ENCODE results near the gene ARRDC2. TPM values are rescaled to one million over a fixed set of nuclear protein-coding genes. Genes with fewer than 3 reads are reported as not detected.
A peak's percentile ranks its signal among the peaks of the same experiment; 100 is the strongest.

ARRDC2 gene
- total RNA-seq, 1 donor from 2014 or later, result 0.56 TPM

- H3K9me3 Mint-ChIP-seq, result no peaks in the 10 kb centered on the region
These were observed 51.3 kb downstream of the ARRDC2 start for GRCh38 chr19:18059297-18059696.

DNA sequence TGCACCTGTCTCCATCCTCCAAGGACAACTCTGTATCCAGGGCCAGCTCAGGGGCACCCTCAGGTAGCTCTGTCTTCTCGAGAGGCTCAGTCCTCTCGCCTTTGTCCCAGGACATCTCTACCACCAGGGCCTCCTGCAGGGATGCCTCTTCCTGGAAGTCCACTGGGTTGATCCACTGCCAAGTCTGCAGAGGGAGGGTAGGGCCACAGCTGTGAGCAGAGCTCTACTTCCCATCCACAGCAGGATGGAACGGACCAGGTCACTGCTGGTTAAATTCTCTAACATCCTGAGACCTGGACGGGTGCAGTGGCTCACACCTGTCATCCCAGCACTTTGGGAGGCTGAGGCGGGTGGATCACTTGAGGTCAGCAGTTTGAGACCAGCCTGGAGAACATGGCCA, 51.9 kb downstream of the ARRDC2 start:
- no peak overlapping the region for H3K27ac Mint-ChIP-seq (ENCODE audit: unreplicated experiment)
- no peaks in the 10 kb centered on the region for H3K9me3 Mint-ChIP-seq
- DNase-seq (ENCODE audit: low read depth, low spot score), result no peak
- no peaks in the 10 kb centered on the region for H3K36me3 Mint-ChIP-seq (ENCODE audit: low read depth)
- H3K4me3 Mint-ChIP-seq, result no peak overlapping the region
- TF ChIP-seq, protein P1, sequence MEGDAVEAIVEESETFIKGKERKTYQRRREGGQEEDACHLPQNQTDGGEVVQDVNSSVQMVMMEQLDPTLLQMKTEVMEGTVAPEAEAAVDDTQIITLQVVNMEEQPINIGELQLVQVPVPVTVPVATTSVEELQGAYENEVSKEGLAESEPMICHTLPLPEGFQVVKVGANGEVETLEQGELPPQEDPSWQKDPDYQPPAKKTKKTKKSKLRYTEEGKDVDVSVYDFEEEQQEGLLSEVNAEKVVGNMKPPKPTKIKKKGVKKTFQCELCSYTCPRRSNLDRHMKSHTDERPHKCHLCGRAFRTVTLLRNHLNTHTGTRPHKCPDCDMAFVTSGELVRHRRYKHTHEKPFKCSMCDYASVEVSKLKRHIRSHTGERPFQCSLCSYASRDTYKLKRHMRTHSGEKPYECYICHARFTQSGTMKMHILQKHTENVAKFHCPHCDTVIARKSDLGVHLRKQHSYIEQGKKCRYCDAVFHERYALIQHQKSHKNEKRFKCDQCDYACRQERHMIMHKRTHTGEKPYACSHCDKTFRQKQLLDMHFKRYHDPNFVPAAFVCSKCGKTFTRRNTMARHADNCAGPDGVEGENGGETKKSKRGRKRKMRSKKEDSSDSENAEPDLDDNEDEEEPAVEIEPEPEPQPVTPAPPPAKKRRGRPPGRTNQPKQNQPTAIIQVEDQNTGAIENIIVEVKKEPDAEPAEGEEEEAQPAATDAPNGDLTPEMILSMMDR (conservative IDR thresholded peaks at IDR 0.05), result no peak
- H3K27me3 Mint-ChIP-seq (ENCODE audit: low read depth), result peaks cover 3% of the 10 kb centered on the region
- peaks cover 17% of the 10 kb centered on the region for H3K4me1 Mint-ChIP-seq

More at GRCh38 chr19:18059297-18059696, 51.3 kb downstream of the ARRDC2 start:
- no peak overlapping the region for H3K4me3 Mint-ChIP-seq
- TF ChIP-seq, protein P1 (conservative IDR thresholded peaks at IDR 0.05), result no peak
- H3K27ac Mint-ChIP-seq (ENCODE audit: unreplicated experiment), result no peak overlapping the region
- peaks cover 14% of the 10 kb centered on the region for H3K4me1 Mint-ChIP-seq
- no peaks in the 10 kb centered on the region for H3K27me3 Mint-ChIP-seq (ENCODE audit: low read depth)
- H3K36me3 Mint-ChIP-seq (ENCODE audit: low read depth), result no peaks in the 10 kb centered on the region
- DNase-seq (ENCODE audit: low read depth, low spot score), result no peak

DNA sequence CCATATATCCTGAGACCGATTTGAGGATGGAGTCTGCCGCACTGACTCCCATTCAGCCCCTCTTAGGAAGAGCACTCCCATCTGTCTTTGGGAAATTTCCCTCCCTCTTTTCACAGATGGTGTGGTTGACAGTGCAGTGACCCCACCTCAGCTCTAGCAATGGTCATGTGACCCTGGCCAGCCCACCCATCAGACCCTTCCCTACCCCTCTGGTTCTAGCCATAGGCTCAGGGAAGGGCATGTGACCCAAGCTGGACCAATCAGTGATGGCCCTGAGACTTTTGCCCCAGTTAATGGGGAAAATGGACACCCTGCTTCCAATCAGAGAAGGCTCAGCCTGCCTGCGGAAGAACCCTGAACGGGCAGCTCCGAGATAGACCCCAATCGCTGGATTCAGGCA, 52.5 kb downstream of the ARRDC2 start:
- H3K9me3 Mint-ChIP-seq, result no peaks in the 10 kb centered on the region
- no peaks in the 10 kb centered on the region for H3K36me3 Mint-ChIP-seq (ENCODE audit: low read depth)
- no peak overlapping the region for H3K27ac Mint-ChIP-seq (ENCODE audit: unreplicated experiment)
- H3K4me1 Mint-ChIP-seq, result peaks cover 20% of the 10 kb centered on the region
- H3K27me3 Mint-ChIP-seq (ENCODE audit: low read depth), result peaks cover 3% of the 10 kb centered on the region
- no peak overlapping the region for H3K4me3 Mint-ChIP-seq
- DNase-seq (ENCODE audit: low read depth, low spot score), result no peak
- TF ChIP-seq, protein P1 (conservative IDR thresholded peaks at IDR 0.05), result no peak

DNA sequence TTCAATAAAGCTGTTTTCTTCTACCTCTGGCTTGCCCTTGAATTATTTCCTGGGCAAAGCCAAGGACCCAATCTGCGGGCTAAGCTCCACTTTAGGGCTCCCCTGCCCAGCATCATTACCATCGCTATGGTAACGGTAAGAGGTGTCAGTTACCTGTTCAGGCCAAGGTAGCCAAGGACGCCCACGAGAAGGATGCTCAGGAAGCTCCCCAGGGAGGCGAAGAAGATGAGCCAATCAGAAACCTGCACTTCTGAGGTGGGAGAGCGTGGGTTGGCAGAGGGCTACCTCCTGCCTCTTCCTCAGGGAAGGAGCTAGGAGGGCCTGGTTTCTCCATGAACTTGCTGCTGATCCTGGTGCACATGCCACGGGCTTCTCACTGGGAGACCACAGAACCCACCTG, 54.1 kb downstream of the ARRDC2 start:
- DNase-seq (ENCODE audit: low read depth, low spot score), result no peak
- Mint-ChIP-seq H3K27me3 (ENCODE audit: low read depth) (peaks cover 3% of the 10 kb centered on the region), H3K36me3 (ENCODE audit: low read depth) (no peaks in the 10 kb centered on the region), H3K9me3 (no peaks in the 10 kb centered on the region), H3K4me3 (no peak overlapping the region), H3K4me1 (peaks cover 20% of the 10 kb centered on the region), H3K27ac (ENCODE audit: unreplicated experiment) (no peak overlapping the region)
- TF ChIP-seq, protein P1 (conservative IDR thresholded peaks at IDR 0.05), result no peak

DNA sequence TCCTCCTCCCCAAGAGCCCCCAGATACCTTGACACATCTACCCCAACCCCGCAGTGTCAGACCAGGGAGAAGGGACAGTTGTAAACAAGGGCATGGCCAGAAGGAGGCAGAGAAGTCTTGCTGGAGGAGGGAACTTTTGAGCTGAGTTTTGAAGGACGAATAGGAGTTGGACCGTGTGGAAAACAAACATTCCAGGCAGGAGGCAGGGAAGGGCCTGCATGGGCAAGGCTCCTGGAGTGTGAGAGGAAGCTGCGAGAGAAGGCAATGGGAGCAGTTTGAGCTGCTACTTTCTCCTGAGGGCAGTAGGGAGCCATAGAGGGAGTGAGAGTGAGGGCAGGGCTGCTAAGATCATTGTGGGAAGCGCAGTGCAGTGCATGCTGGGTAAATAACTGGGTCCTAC, 55.5 kb downstream of the ARRDC2 start:
- Mint-ChIP-seq H3K27me3 (ENCODE audit: low read depth) (peaks cover 3% of the 10 kb centered on the region), H3K4me3 (no peak overlapping the region), H3K4me1 (peaks cover 15% of the 10 kb centered on the region), H3K27ac (ENCODE audit: unreplicated experiment) (no peak overlapping the region), H3K9me3 (no peaks in the 10 kb centered on the region), H3K36me3 (ENCODE audit: low read depth) (no peaks in the 10 kb centered on the region)
- TF ChIP-seq, protein P1 (conservative IDR thresholded peaks at IDR 0.05), result peak; percentile 51
- peak; percentile 56 for DNase-seq (ENCODE audit: low read depth, low spot score)

Other genes starting within 250 kb of the ARRDC2 start
- gene B3GNT3, start 213.0 kb upstream of the ARRDC2 start, total RNA-seq, result not detected in 2 replicates
- not detected in 2 replicates for gene INSL3, start 186.7 kb upstream of the ARRDC2 start, total RNA-seq
- 1.3 and 1.6 TPM in 2 replicates for gene JAK3, start 160.2 kb upstream of the ARRDC2 start, total RNA-seq
- gene RPL18A, start 148.3 kb upstream of the ARRDC2 start, total RNA-seq, result 2,184 and 2,260 TPM in 2 replicates
- not detected in 2 replicates for gene SLC5A5, start 136.2 kb upstream of the ARRDC2 start, total RNA-seq
- gene CCDC124, start 75.2 kb upstream of the ARRDC2 start, total RNA-seq, result 122 and 126 TPM in 2 replicates
- 6.2 and 6.5 TPM in 2 replicates for gene KCNN1, start 41.1 kb upstream of the ARRDC2 start, total RNA-seq
- gene IL12RB1, start 78.8 kb downstream of the ARRDC2 start, total RNA-seq, result not detected in 2 replicates
- 12.6 and 13.4 TPM in 2 replicates for gene MAST3, start 89.6 kb downstream of the ARRDC2 start, total RNA-seq
- 72.5 and 74.8 TPM in 2 replicates for gene PIK3R2, start 145.0 kb downstream of the ARRDC2 start, total RNA-seq
- not detected in 2 replicates for gene IFI30, start 165.6 kb downstream of the ARRDC2 start, total RNA-seq
- gene MPV17L2, start 185.0 kb downstream of the ARRDC2 start, total RNA-seq, result 16.9 and 17.2 TPM in 2 replicates
- 9.2 and 9.9 TPM in 2 replicates for gene RAB3A, start 195.9 kb downstream of the ARRDC2 start, total RNA-seq
- gene PDE4C, start 218.3 kb downstream of the ARRDC2 start, total RNA-seq, result 0.09 and 0.25 TPM in 2 replicates